ENCODE measurements around the gene CHRDL2. TPM values are rescaled to one million over a fixed set of nuclear protein-coding genes. Genes with fewer than 3 reads are reported as not detected.
"Not testable (repeated sequence)": the region's sequence is repeated elsewhere in the genome, so short reads cannot be mapped to it uniquely, and the experiment has no call there.

The CHRDL2 gene
- total and polyA plus RNA-seq, 2 experiments from 2014 or later = 0.83 to 4.7 TPM

DNA sequence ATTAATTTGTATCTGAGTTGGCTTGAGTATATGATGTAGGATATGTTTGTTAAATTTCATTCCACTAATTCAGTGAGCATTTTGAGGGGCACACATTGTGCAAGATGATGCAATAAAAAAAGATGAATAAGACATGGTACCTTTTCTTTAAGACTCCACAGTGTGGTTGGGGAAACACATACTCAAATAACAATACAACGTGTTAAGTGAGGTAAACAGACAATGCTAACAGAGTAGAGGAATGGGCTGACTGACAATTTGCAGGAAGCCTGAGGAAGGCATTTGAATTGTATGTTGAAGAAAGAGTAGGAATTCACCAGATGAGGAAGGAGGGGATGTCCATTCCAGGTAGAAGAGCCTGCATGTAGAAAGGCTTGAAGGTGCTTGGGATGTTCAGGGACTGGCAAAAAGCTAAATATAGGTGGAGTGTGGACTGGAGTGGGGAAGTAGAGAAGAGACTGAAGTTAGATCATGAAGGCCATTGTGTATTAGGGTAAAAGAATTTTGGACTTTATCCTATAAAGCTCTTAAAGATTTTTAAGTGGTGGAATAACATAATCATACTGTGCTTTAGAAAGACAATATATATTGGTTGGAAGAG lies 24.3 kb upstream of the CHRDL2 start:
- H3K4me3 ChIP-seq = no peak overlapping the region
- no peaks in the 10 kb centered on the region for H3K9me3 ChIP-seq (ENCODE audit: low read depth)
- no peaks in the 10 kb centered on the region for H3K9me2 ChIP-seq (replicated peaks; ENCODE audit: insufficient read depth)
- peaks cover 58% of the 10 kb centered on the region for H3K79me2 ChIP-seq
- H3K36me3 ChIP-seq (replicated peaks; ENCODE audit: insufficient read depth, low read depth) = no peaks in the 10 kb centered on the region
- no peak for DNase-seq (ENCODE audit: low spot score)
- TF ChIP-seq EZH2 (IDR thresholded peaks at IDR 0.05; ENCODE audit: borderline replicate concordance) = no peak
- TF ChIP-seq CTCF (IDR thresholded peaks at IDR 0.05; ENCODE audit: poor library complexity) = no peak
- no peak for TF ChIP-seq EZH2phosphoT487 (IDR thresholded peaks at IDR 0.05; ENCODE audit: low read depth, severe bottlenecking, unreplicated experiment)
- WGBS (ENCODE audit: low lambda C conversion rate, missing lambda C conversion rate) = 31% methylated on average over 1 of the region's 1 CpG
- H3K4me2 ChIP-seq = peak overlapping the region; percentile 46
- no peak overlapping the region for H2AFZ ChIP-seq
- H3K27me3 ChIP-seq = no peaks in the 10 kb centered on the region
- H3K4me1 ChIP-seq (ENCODE audit: insufficient read depth) = peaks cover 26% of the 10 kb centered on the region
- H4K20me1 ChIP-seq (ENCODE audit: insufficient read depth, poor library complexity, severe bottlenecking) = peaks cover 22% of the 10 kb centered on the region
- peak overlapping the region; percentile 70 for H3K27ac ChIP-seq

DNA sequence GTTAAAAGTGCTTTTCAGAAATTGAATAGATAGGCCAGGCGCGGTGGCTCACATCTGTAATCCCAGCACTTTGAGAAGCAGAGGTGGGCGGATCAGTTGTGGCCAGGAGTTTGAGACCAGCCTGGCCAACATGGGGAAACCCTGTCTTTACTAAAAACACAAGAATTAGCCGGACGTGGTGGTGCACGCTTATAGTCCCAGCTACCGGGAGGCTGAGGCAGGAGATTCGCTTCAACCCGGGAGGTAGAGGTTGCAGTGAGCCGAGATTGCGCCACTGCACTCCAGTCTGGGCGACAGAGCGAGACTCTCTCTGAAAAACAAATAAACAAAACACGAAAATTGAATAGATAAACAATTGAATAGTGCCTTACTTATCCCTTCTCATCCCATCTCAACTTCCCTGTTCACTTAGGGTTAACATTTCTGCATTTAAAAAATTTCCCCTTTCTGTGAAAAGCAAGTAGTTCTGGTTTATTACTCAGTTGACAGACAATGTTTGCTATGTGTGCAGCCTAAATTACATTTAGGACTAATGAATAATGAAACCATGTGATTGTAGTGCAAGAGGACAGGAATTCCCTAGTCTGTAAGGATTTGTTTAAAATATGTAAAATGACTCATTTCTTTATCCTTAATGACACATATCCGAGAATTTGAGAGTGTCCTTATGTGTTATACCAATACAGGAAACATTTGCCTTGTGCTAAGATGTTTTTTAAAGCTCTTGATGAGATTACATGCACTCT lies 23.5 kb upstream of the CHRDL2 start:
- H3K36me3 ChIP-seq (replicated peaks; ENCODE audit: insufficient read depth, low read depth) = no peaks in the 10 kb centered on the region
- H3K4me2 ChIP-seq = peak overlapping the region; percentile 46
- no peaks in the 10 kb centered on the region for H3K9me2 ChIP-seq (replicated peaks; ENCODE audit: insufficient read depth)
- H3K4me1 ChIP-seq (ENCODE audit: insufficient read depth) = peaks cover 32% of the 10 kb centered on the region
- peaks cover 66% of the 10 kb centered on the region for H3K79me2 ChIP-seq
- H2AFZ ChIP-seq = no peak overlapping the region
- TF ChIP-seq EZH2phosphoT487 (IDR thresholded peaks at IDR 0.05; ENCODE audit: low read depth, severe bottlenecking, unreplicated experiment) (no peak), CTCF (IDR thresholded peaks at IDR 0.05; ENCODE audit: poor library complexity) (no peak), EZH2 (IDR thresholded peaks at IDR 0.05; ENCODE audit: borderline replicate concordance) (no peak)
- DNase-seq (ENCODE audit: low spot score) = peak; percentile 32
- H3K27me3 ChIP-seq = no peaks in the 10 kb centered on the region
- no peaks in the 10 kb centered on the region for H3K9me3 ChIP-seq (ENCODE audit: low read depth)
- H4K20me1 ChIP-seq (ENCODE audit: insufficient read depth, poor library complexity, severe bottlenecking) = peaks cover 22% of the 10 kb centered on the region
- H3K4me3 ChIP-seq = no peak overlapping the region
- H3K27ac ChIP-seq = peak overlapping the region; percentile 70
- 75% methylated on average over 15 of the region's 15 CpGs for WGBS (ENCODE audit: low lambda C conversion rate, missing lambda C conversion rate)

DNA sequence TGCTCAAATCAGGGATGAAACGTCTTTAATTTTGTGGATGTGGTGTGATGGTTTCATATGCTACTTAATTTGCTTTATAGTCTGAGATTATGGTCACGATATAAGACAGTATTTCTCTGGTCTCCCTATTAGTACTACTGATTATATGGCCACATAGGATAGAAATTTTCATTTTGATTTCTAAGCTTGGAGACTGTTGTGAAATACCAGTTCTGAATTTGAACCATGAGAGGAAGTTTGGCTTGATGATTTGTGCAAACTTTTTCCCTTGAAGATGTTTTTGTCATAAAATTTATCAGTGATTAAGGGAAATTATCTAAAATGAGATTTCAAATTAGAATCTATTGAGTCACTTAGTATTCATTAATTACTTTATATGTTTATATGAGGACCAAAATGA lies 20.1 kb upstream of the CHRDL2 start:
- no peaks in the 10 kb centered on the region for H3K36me3 ChIP-seq (replicated peaks; ENCODE audit: insufficient read depth, low read depth)
- TF ChIP-seq EZH2phosphoT487 (IDR thresholded peaks at IDR 0.05; ENCODE audit: low read depth, severe bottlenecking, unreplicated experiment) (no peak), CTCF (IDR thresholded peaks at IDR 0.05; ENCODE audit: poor library complexity) (no peak), EZH2 (IDR thresholded peaks at IDR 0.05; ENCODE audit: borderline replicate concordance) (no peak)
- peak overlapping the region; percentile 16 for H3K4me2 ChIP-seq
- peaks cover 21% of the 10 kb centered on the region for H4K20me1 ChIP-seq (ENCODE audit: insufficient read depth, poor library complexity, severe bottlenecking)
- H3K27ac ChIP-seq = no peak overlapping the region
- H3K9me3 ChIP-seq (ENCODE audit: low read depth) = no peaks in the 10 kb centered on the region
- H2AFZ ChIP-seq = no peak overlapping the region
- H3K9me2 ChIP-seq (replicated peaks; ENCODE audit: insufficient read depth) = no peaks in the 10 kb centered on the region
- peaks cover 67% of the 10 kb centered on the region for H3K79me2 ChIP-seq
- peaks cover 35% of the 10 kb centered on the region for H3K4me1 ChIP-seq (ENCODE audit: insufficient read depth)
- no peak for DNase-seq (ENCODE audit: low spot score)
- H3K27me3 ChIP-seq = no peaks in the 10 kb centered on the region
- H3K4me3 ChIP-seq = no peak overlapping the region
- 98% methylated on average over 2 of the region's 2 CpGs for WGBS (ENCODE audit: low lambda C conversion rate, missing lambda C conversion rate)

DNA sequence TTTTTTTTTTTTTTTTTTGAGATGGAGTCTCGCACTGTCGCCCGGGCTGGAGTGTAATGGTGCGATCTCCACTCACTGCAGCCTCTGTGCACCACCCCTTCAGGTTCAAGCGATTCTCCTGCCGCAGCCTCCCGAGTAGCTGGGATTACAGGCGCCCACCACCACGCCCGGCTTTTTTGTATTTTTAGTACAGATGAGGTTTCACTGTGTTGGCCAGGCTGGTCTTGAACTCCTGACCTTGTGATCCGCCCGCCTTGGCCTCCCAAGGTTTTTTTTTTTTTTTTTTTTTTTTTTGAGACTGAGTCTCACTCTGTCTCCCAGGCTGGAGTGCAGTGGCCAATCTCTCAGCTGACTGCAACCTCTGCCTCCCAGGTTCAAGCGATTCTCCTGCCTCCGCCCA lies 19.4 kb upstream of the CHRDL2 start:
- not testable (repeated sequence) for DNase-seq (ENCODE audit: low spot score); H3K36me3 ChIP-seq (replicated peaks; ENCODE audit: insufficient read depth, low read depth); H3K9me2 ChIP-seq (replicated peaks; ENCODE audit: insufficient read depth); H3K4me3 ChIP-seq; H3K9me3 ChIP-seq (ENCODE audit: low read depth); H3K27ac ChIP-seq; H2AFZ ChIP-seq; H3K27me3 ChIP-seq
- Histone ChIP-seq H3K4me1 (ENCODE audit: insufficient read depth) (peaks cover 28% of the 10 kb centered on the region), H3K4me2 (peak overlapping the region; percentile 85), H3K79me2 (peaks cover 60% of the 10 kb centered on the region), H4K20me1 (ENCODE audit: insufficient read depth, poor library complexity, severe bottlenecking) (peaks cover 15% of the 10 kb centered on the region)
- WGBS (ENCODE audit: low lambda C conversion rate, missing lambda C conversion rate) = 95% methylated on average over 11 of the region's 14 CpGs

Data from hepatocyte (in vitro differentiated cells).